ENCODE results near the gene RAB37. TPM values are rescaled to one million over a fixed set of nuclear protein-coding genes. Genes with fewer than 3 reads are reported as not detected.

RAB37 gene
- total and polyA plus RNA-seq, 2 of the 13 experiments (the other 11 are each of a cell fraction or from before 2014, with no cell fraction given) = 0.91 to 3.7 TPM

DNA sequence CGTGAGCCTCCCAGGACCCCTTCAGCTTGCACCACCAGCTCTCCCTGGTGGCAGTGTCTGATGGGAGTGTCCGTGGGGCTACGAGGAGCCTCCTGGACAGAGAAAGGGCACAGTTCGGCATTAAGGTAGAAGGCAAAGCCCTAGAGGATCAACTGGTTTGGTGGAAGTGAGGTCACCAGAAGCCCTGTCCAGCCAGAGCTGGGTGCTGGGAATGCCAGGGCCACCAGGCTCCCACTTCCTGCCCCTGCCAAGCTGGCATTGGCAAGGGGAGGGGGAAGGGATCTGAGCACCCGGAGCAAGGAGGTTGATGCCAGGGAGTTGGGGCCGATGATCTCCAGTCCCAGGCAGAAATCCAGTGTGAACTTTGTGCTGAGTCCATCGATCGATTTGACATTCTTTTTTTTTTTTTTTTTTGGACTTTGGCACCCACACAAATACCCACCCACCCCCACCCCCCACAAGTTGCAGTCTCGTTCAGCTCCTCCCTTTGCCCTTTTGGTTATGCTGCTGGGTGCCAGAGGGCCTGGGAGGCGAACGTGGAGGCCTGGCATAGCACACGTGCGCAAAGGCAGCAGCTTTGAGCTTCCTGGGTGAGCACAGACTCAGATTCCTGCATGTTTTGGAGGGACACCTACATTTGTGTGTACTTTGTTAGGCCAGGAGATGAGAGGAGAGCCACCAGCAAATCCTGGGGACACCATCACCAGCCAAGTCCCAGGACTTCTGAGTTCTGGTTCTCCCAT, 13.4 kb downstream of the RAB37 start (continued):
- TF ChIP-seq ZNF589 (CRISPR knock-in tag; conservative IDR thresholded peaks at IDR 0.05) (peak; percentile 57; the same call in 1 of the 2 replicates), RARG (CRISPR knock-in tag; IDR thresholded peaks at IDR 0.05; ENCODE audit: low read depth) (no peak), ZNF160 (CRISPR knock-in tag; IDR thresholded peaks at IDR 0.05) (peak; percentile 76), SOX13 (IDR thresholded peaks at IDR 0.05) (no peak), SOX13 (CRISPR knock-in tag; conservative IDR thresholded peaks at IDR 0.05 in 1 of 2, IDR thresholded peaks at IDR 0.05 in 1 of 2) (peak in 1 of 2 experiments; percentile 80; a peak in 2 of 4 replicates), ZNF772 (CRISPR knock-in tag; IDR thresholded peaks at IDR 0.05) (peak; percentile 89), ZNF180 (CRISPR knock-in tag; IDR thresholded peaks at IDR 0.05; ENCODE audit: borderline replicate concordance, low read depth) (no peak), THAP9 (CRISPR knock-in tag; IDR thresholded peaks at IDR 0.05; ENCODE audit: borderline replicate concordance) (peak; percentile 19; the same call in 1 of the 2 replicates), BRD4 (CRISPR knock-in tag; IDR thresholded peaks at IDR 0.05) (peak; percentile 86; the same call in 1 of the 2 replicates), NBN (conservative IDR thresholded peaks at IDR 0.05) (no peak), ZNF280B (CRISPR knock-in tag; IDR thresholded peaks at IDR 0.05; ENCODE audit: borderline replicate concordance) (no peak), SNRNP70 (IDR thresholded peaks at IDR 0.05; ENCODE audit: low read depth, low read length) (no peak), ZNF335 (CRISPR knock-in tag; IDR thresholded peaks at IDR 0.05) (0 out of 2 replicates have a peak, but pooled peaks have one; percentile 39), RAD21 (CRISPR knock-in tag; IDR thresholded peaks at IDR 0.05) (peak; percentile 45), ZMAT3 (CRISPR knock-in tag; conservative IDR thresholded peaks at IDR 0.05) (no peak), ZNF530 (CRISPR knock-in tag; IDR thresholded peaks at IDR 0.05; ENCODE audit: low read depth) (peak; percentile 60; the same call in 1 of the 2 replicates), MLLT10 (CRISPR knock-in tag; IDR thresholded peaks at IDR 0.05) (peak; percentile 82; the same call in 1 of the 2 replicates), NR1H2 (CRISPR knock-in tag; IDR thresholded peaks at IDR 0.05; ENCODE audit: borderline replicate concordance, low read depth) (peak; percentile 18; the same call in 1 of the 2 replicates), ZNF274 (CRISPR knock-in tag; IDR thresholded peaks at IDR 0.05) (no peak), ZNF768 (CRISPR knock-in tag; IDR thresholded peaks at IDR 0.05) (no peak; the same call in 1 of the 2 replicates), ONECUT2 (CRISPR knock-in tag; IDR thresholded peaks at IDR 0.05) (peak; percentile 100), ZMYM4 (CRISPR knock-in tag; IDR thresholded peaks at IDR 0.05) (peak; percentile 59; the same call in 1 of the 2 replicates), RCOR2 (CRISPR knock-in tag; IDR thresholded peaks at IDR 0.05) (0 out of 2 replicates have a peak, but pooled peaks have one; percentile 20), KLF6 (CRISPR knock-in tag; IDR thresholded peaks at IDR 0.05) (no peak; the same call in 1 of the 2 replicates)
- TF ChIP-seq, protein P1, sequence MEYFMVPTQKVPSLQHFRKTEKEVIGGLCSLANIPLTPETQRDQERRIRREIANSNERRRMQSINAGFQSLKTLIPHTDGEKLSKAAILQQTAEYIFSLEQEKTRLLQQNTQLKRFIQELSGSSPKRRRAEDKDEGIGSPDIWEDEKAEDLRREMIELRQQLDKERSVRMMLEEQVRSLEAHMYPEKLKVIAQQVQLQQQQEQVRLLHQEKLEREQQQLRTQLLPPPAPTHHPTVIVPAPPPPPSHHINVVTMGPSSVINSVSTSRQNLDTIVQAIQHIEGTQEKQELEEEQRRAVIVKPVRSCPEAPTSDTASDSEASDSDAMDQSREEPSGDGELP (IDR thresholded peaks at IDR 0.05; ENCODE audit: borderline replicate concordance, low read depth) = peak; percentile 70
- TF ChIP-seq, protein P2, sequence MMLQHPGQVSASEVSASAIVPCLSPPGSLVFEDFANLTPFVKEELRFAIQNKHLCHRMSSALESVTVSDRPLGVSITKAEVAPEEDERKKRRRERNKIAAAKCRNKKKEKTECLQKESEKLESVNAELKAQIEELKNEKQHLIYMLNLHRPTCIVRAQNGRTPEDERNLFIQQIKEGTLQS (CRISPR knock-in tag; IDR thresholded peaks at IDR 0.05) = no peak

Measured in HepG2 (cell line).